OCI-LY7 (cell line): ENCODE data around the gene KBTBD12. TPM values are rescaled to one million over a fixed set of nuclear protein-coding genes. Genes with fewer than 3 reads are reported as not detected.

Experiments used
- BruUV-seq: library from RNA; stranded (reverse); fragments of 400-500 nt; replicated peaks from 2 replicates; lab custom pipeline; 2021; lab: Mats Ljungman, UMichigan
- CTCF ChIA-PET: fragments of 300-600 bp; sonication (Branson Sonifier 250); formaldehyde crosslinking; loops from one replicate; lab custom pipeline; 2022; ENCODE audit warnings: antibody characterized with exemption; ENCODE audit not compliant: unreplicated experiment; lab: Charles Lee
- POLR2A ChIA-PET: fragments of 300-600 bp; sonication (Branson Sonifier 250); formaldehyde crosslinking; loops from one replicate; lab custom pipeline; 2022; ENCODE audit warnings: antibody characterized with exemption; lab: Charles Lee
- DNase-seq: peaks from one replicate; pipeline ENCODE4 v3.0.0-alpha.2; 2015; ENCODE audit warnings: low spot score
- H2AFZ ChIP-seq: fragments of 200-600 bp; sonication (generic), shearing (Covaris generic); 2 replicates; pipeline ENCODE4 v1.6.1; 2014; ENCODE audit warnings: mild to moderate bottlenecking, antibody characterized with exemption, low read length, moderate library complexity
- H3K27ac ChIP-seq: fragments of 200-600 bp; sonication (generic); 2 replicates; pipeline ENCODE4 v1.5.1; 2014; ENCODE audit warnings: mixed run types, low read depth, mild to moderate bottlenecking, moderate library complexity, low read length, inconsistent platforms; ENCODE audit not compliant: poor library complexity, severe bottlenecking
- H3K36me3 ChIP-seq: fragments of 200-600 bp; sonication (generic); 2 replicates; pipeline ENCODE4 v1.6.1; 2014; ENCODE audit warnings: mild to moderate bottlenecking, antibody characterized with exemption, low read length, moderate library complexity, mixed read lengths; ENCODE audit not compliant: insufficient read depth
- H3K4me1 ChIP-seq: fragments of 200-600 bp; sonication (generic); 2 replicates; pipeline ENCODE4 v1.5.1; 2014; ENCODE audit warnings: mild to moderate bottlenecking, low read length; ENCODE audit not compliant: insufficient read depth, poor library complexity, severe bottlenecking
- H3K4me2 ChIP-seq: fragments of 200-600 bp; sonication (generic); 2 replicates; pipeline ENCODE4 v1.6.1; 2014; ENCODE audit warnings: mild to moderate bottlenecking, low read length
- H3K4me3 ChIP-seq: fragments of 200-600 bp; sonication (generic); 2 replicates; pipeline ENCODE4 v1.5.1; 2014; ENCODE audit warnings: mild to moderate bottlenecking, low read depth, low read length; ENCODE audit not compliant: poor library complexity, severe bottlenecking
- H3K79me2 ChIP-seq: fragments of 200-600 bp; sonication (generic); 2 replicates; pipeline ENCODE4 v1.6.1; 2016; ENCODE audit warnings: low read depth, mild to moderate bottlenecking, low read length, moderate library complexity, mixed read lengths; ENCODE audit not compliant: insufficient read depth
- H3K9me2 ChIP-seq: fragments of 200-600 bp; sonication (generic); 2 replicates; pipeline ENCODE4 v1.6.1; 2016; ENCODE audit warnings: mild to moderate bottlenecking, low read length, mixed read lengths; ENCODE audit not compliant: insufficient read depth
- H3K9me3 ChIP-seq: fragments of 200-600 bp; sonication (generic); 2 replicates; pipeline ENCODE4 v1.6.1; 2014; ENCODE audit warnings: mild to moderate bottlenecking, mixed run types, low read length, mixed read lengths
- H4K20me1 ChIP-seq: fragments of 200-600 bp; sonication (generic); 2 replicates; pipeline ENCODE4 v1.6.1; 2014; ENCODE audit warnings: mild to moderate bottlenecking, antibody characterized with exemption, low read length, moderate library complexity, mixed read lengths; ENCODE audit not compliant: insufficient read depth
- EZH2phosphoT487 ChIP-seq: fragments of 200-600 bp; sonication (generic); IDR thresholded peaks from 2 replicates; pipeline ENCODE4 v1.6.1; 2018; ENCODE audit warnings: low read depth, borderline replicate concordance, mild to moderate bottlenecking, mixed run types, antibody characterized with exemption, low read length, moderate library complexity, mixed read lengths
- intact Hi-C: fragments of 100-400 bp; cut with micrococcal nuclease; formaldehyde crosslinking; loops from one replicate; pipeline ENCODE4 v1.10.0; 2022; ENCODE audit not compliant: unreplicated experiment
- total RNA-seq, 2 experiments: library from RNA; depleted of rRNA in 1 of 2; stranded (reverse); fragments of >200 nt in 1 of 2; shearing (Covaris generic) in 1 of 2; gene quantifications; 2 replicates each; pipeline ENCODE4 v1.2.3, GENCODE V29; 2014 to 2022
- TF ChIP-seq, protein P1 (sequence below): fragments of 200-600 bp; sonication (generic); conservative IDR thresholded peaks from 2 replicates; pipeline ENCODE4 v1.5.1; 2014; ENCODE audit warnings: mild to moderate bottlenecking, antibody characterized with exemption, low read length, moderate library complexity, mixed read lengths

KBTBD12 gene
- total RNA-seq, 2 experiments from 2014 or later: not detected

DNA sequence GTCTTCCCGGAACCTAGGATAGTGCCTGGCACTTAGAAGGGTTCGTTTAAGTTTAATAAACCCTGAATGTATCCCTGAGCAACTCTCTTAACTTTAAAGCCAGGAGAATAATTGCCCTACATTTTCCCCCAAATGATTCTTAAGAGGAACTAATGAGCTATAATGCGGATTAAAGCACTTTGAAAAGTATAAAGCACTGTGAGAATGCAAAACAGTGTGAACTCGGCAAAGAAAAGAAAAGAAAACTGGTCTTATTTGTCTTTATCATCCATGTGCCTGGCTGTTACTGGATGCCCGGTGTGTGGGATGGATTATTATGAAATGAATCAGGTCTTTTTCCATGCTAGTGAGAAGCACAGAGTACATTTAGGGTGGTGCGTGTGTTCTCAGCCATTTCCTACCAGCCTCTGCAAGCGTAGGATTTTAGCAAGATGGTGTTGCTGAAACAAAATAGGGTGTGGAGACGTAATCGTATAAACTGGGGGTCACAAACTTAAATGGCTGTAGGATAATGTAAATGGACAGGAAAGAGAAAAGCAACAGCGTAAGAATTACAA lies 983 bp downstream of the KBTBD12 start:
- no peaks in the 10 kb centered on the region for H4K20me1 ChIP-seq
- DNase-seq: no peak
- 0 out of 2 replicates have a peak, but pooled peaks cover 3% of the 10 kb centered on the region for H3K9me3 ChIP-seq
- no peaks in the 10 kb centered on the region for H3K79me2 ChIP-seq
- no peak overlapping the region for H3K4me3 ChIP-seq
- H3K4me1 ChIP-seq: no peaks in the 10 kb centered on the region
- TF ChIP-seq EZH2phosphoT487: no peak
- TF ChIP-seq, protein P1, sequence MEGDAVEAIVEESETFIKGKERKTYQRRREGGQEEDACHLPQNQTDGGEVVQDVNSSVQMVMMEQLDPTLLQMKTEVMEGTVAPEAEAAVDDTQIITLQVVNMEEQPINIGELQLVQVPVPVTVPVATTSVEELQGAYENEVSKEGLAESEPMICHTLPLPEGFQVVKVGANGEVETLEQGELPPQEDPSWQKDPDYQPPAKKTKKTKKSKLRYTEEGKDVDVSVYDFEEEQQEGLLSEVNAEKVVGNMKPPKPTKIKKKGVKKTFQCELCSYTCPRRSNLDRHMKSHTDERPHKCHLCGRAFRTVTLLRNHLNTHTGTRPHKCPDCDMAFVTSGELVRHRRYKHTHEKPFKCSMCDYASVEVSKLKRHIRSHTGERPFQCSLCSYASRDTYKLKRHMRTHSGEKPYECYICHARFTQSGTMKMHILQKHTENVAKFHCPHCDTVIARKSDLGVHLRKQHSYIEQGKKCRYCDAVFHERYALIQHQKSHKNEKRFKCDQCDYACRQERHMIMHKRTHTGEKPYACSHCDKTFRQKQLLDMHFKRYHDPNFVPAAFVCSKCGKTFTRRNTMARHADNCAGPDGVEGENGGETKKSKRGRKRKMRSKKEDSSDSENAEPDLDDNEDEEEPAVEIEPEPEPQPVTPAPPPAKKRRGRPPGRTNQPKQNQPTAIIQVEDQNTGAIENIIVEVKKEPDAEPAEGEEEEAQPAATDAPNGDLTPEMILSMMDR: no peak
- no peaks in the 10 kb centered on the region for H3K9me2 ChIP-seq
- no peak overlapping the region for H3K27ac ChIP-seq
- intact Hi-C loops: no loop called here
- POLR2A ChIA-PET: no interaction called here
- H3K36me3 ChIP-seq: no peaks in the 10 kb centered on the region
- CTCF ChIA-PET: no interaction called here
- H3K4me2 ChIP-seq: no peak overlapping the region
- H2AFZ ChIP-seq: no peak overlapping the region
- no TSS peak for BruUV-seq

DNA sequence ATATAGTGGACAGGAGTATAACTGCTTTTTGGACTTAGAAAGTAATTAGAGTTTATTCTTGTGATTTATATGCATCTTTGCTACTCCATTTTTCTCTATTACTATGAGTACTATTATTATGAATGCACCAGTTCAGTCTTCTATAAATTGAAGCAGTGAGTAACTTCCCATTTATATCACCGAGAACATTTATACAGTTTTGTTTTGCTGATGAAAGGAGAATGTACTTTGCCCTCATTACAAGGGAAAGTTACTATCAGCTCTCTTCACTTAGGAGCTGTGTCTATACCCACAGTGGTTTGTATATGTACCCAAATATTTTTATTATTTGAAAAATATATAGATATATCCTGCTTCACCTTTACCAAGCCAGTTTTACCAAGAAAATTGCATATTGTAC lies 5.7 kb downstream of the KBTBD12 start:
- intact Hi-C loops: no loop called here
- Histone ChIP-seq H3K36me3 (no peaks in the 10 kb centered on the region), H4K20me1 (no peaks in the 10 kb centered on the region), H3K79me2 (no peaks in the 10 kb centered on the region), H3K4me1 (no peaks in the 10 kb centered on the region), H2AFZ (no peak overlapping the region), H3K9me3 (no peaks in the 10 kb centered on the region), H3K9me2 (no peaks in the 10 kb centered on the region), H3K27ac (no peak overlapping the region), H3K4me2 (no peak overlapping the region), H3K4me3 (no peak overlapping the region)
- ChIA-PET POLR2A (no interaction called here), CTCF (no interaction called here)
- no peak for TF ChIP-seq EZH2phosphoT487
- TF ChIP-seq, protein P1: no peak
- BruUV-seq: no TSS peak
- DNase-seq: no peak

DNA sequence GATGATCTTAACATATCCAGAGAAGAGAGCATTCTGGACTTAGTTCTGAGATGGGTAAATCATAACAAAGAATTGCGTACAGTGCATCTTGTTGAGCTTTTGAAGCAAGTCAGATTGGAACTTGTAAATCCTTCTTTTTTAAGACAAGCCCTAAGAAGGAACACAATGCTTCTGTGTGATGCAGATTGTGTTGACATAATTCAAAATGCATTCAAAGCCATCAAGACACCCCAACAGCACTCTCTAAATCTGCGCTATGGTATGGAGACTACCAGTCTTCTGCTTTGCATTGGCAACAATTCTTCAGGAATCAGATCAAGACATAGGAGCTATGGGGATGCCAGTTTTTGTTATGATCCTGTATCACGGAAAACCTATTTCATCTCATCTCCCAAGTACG lies 8.6 kb downstream of the KBTBD12 start:
- Histone ChIP-seq H3K79me2 (no peaks in the 10 kb centered on the region), H3K36me3 (no peaks in the 10 kb centered on the region), H3K9me2 (no peaks in the 10 kb centered on the region), H4K20me1 (no peaks in the 10 kb centered on the region), H2AFZ (no peak overlapping the region), H3K4me1 (no peaks in the 10 kb centered on the region), H3K4me3 (no peak overlapping the region), H3K4me2 (no peak overlapping the region), H3K27ac (no peak overlapping the region), H3K9me3 (no peaks in the 10 kb centered on the region)
- ChIA-PET CTCF (no interaction called here), POLR2A (interaction anchor here (0.8 kb wide), 1 partner anchor 14 kb away, joined by 3 read pairs; no protein-coding TSS in a partner anchor)
- intact Hi-C loops: no loop called here
- TF ChIP-seq, protein P1: no peak
- no peak for TF ChIP-seq EZH2phosphoT487
- no TSS peak for BruUV-seq
- DNase-seq: no peak
